GM18951 (cell line): ENCODE data around the gene ZC3HAV1L.
"Not testable (repeated sequence)": the region's sequence is repeated elsewhere in the genome, so short reads cannot be mapped to it uniquely, and the experiment has no call there.

Experiments
- POLR2A ChIP-seq: IDR thresholded peaks from 4 replicates; pipeline ENCODE4 v1.6.1; 2011; ENCODE audit warnings: mild to moderate bottlenecking; ENCODE audit not compliant: insufficient read length, insufficient read depth; ENCODE audit errors: extremely low read depth
- in situ Hi-C: fragments of 300-500 bp; cut with MboI; formaldehyde crosslinking; loops from one replicate; pipeline ENCODE4 v1.12.0; 2022; ENCODE audit warnings: low sequenced_read_pairs, mixed read lengths, inconsistent platforms; ENCODE audit not compliant: unreplicated experiment

The ZC3HAV1L gene

GRCh38 chr7:138980563-138981291 is 55.1 kb downstream of the ZC3HAV1L start:
- no peak for TF ChIP-seq POLR2A
- in situ Hi-C loops, result no loop called here

GRCh38 chr7:138979988-138980562 is 55.8 kb downstream of the ZC3HAV1L start:
- TF ChIP-seq POLR2A, result no peak
- in situ Hi-C loops, result no loop called here

- in situ Hi-C loops, result no loop called here
- no peak for TF ChIP-seq POLR2A
Measured at GRCh38 chr7:138979226-138979979, 56.4 kb downstream of the ZC3HAV1L start.

- TF ChIP-seq POLR2A, result no peak
- in situ Hi-C loops, result no loop called here
Measured at GRCh38 chr7:138978541-138979184, 57.2 kb downstream of the ZC3HAV1L start.

- in situ Hi-C loops, result not testable (repeated sequence)
Measured at GRCh38 chr7:138976161-138976560, 59.7 kb downstream of the ZC3HAV1L start.
